Stimulated activated CD8-positive, alpha-beta memory T cell treated with anti-CD3 and anti-CD28 coated beads, Interleukin-4, amount 100 ng/mL, for 48 hours (primary cell): Measurements from ENCODE around the gene CA5A.

Experiments used
- DNase-seq: peaks from one replicate; pipeline ENCODE4 v3.0.0-alpha.2; 2020

CA5A gene

DNA sequence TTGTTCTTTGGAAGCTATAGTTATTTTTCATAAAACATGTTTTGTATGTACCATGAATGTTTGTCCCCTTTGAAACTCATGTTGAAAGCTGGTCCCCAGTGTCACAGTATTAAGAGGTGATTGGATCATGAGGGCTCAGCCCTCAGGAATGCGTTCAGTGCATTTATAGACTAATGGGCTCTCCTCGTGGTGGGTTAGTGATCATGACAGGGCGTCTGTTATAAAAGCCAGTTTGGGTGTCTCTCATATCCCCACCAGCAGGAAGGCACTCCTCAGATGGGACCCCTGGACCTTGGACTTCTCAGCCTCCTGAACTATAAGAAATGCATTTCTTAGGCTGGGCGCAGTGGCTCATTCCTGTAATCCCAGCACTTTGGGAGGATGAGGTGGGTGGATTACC is 25.3 kb upstream of the CA5A start:
- no peak for DNase-seq

DNA sequence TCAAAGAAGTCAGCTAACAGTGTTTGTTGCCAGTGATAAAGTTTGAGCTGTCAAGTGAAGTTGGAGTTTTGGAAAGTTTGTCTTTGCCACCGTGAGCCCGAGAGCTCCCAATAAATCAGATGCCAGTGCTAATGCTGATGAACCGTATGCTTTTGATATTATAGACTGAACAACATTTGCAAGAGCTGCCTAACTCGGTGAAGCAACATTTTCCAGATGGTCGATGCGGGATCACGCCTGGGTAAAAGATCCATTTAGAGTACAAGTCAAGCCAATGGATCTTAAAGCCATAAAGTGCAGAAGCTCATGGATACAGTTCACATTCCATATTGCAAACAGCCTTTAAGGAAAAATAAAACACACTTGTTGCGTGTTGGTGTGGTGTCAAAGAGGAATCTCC is 24.5 kb upstream of the CA5A start:
- no peak for DNase-seq

DNA sequence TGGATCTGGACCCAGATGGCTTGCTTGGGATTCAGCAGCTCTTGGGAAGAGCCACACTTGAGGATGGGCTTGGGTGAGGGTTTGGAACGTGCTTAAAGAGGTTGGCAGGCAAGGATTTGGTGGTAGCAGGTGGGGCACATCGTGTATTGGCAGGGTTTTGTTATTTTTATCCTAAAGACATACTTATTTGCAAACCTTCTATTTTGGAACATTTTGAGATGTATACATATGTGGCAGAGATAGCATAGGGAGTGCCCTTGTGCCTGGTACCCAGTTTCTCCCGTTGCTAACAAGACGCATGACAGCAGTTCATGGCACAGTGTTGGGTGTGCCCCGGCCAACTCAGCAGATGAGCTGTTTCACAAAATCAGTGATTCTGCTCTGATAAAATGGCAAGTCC is 24.0 kb upstream of the CA5A start:
- DNase-seq = no peak

DNA sequence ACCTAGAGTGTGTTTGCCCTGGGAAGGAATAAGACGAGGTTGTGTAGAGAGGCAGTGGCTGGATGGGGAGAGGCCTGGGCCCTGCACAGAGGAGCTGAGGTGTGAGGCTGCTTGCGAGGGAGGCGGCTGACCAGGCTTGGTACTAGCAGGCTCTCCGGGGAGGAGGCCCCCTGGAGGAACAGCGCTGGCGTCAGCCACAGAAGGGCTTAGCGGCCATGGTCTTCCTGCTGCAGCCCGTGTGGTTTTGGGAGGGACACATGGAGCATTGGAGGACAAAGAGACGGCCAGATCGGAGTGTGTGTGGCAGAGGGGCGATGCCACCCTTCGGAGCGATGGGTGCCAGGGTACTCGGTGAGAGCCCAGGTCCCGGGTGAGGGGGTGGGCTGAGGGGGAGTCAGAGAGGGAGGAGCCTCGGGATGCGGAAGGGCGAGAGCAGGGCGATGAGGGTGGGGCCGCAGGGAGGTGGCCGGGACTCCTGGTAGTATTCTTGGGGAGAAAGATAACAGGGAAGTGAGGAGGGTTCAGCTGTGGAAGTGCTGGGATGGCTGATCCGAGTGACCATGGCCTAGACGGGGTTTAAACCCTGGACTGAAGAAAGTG is 23.2 kb upstream of the CA5A start:
- DNase-seq = no peak

DNA sequence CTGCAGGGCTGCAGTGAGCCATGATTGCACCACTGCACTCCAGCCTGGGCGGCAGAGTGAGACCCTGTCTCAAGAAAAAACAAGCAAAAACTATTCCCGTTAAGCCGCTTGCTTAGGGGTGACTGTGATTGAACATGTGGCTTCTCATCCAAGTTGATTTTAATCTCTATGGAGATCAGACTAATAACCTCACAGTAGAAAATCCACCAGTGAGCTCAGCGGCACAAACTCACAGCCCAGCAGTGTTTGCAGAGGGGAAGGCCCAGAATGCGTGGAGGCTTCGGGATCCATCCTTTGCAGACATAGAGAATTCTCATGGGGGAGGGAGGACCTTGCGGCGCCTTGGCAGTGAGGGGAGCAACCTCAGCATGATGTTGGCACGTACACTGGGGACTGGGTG is 22.3 kb upstream of the CA5A start:
- no peak for DNase-seq

DNA sequence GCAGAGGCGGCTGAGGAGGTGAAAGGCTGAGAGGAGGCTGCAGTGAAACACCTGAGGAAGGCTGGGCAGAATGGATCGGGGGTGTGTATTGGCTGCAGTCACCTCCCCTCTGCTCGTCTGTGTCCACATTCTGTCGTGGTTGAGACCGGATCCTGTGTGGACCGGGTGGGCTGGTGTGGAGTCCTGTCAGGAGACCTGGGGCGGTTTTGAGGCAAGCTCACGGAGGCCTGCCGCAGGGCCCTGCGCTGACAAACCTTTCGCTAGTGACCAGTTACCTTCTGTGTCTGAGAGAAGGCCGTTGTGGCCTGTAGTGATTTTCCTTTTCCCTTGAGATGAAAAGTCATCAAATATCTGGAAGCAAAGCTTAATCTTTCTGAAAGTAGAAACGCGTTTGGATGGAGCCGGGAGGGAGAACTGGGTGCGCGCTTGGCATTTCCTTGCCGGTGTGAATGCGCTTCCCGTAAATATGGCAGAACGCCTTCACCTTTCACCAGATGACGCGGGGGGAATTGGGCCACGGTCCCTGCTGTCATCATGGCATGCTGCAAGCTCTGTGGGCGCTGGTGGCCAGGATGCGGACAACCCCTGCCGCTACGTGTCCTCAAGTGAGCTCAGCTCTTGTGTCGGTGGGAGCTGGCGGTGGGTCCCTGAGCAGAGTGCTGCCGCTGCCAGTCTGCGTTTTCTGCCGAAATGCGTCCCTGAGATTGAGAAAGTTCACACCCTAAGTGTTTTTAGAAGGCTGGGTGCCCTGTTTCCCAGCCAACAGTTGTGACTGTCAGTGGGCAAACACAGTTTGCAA is 21.2 kb upstream of the CA5A start:
- DNase-seq = no peak

DNA sequence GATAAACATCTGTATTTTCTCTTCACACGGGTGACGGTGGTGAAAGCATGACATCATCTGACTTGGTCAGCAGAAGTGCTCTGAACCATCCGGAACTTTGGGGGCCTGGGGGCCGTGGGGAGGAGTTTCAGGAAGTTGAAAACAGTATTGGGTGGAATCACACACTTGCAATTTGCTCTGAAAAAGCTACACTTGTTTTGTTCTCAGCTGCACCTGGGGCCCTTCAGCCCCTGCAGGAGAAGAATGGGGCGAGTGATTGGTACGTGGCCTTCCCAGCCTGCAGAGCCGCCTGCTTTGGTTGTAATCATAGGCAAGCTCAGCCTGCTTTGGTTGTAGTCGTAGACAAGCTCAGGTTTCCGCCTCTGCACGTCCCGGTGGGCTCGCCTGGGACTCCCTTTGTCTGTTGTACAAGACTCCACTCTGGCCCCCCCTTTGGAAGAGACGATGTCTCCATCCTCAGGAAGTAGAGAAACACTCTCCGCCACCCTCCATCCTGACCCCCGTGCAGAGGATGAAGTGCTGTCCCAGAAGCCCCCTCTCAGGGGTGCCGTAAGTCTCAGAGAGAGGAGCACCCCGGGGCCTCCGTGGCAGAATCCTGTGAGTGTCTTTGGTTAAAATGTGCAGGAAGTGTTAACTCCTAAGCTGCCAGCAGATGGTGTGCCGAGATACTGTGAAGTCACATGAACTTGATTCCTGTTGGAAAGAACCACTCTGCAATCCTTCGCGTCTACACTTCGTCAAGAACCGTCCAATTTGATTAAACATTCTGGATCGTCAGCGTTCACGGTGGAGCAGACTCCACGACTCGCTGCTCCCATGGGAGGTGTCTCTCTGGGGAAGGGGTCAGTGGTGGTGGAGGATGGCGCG is 20.3 kb upstream of the CA5A start:
- peak; percentile 85 for DNase-seq

DNA sequence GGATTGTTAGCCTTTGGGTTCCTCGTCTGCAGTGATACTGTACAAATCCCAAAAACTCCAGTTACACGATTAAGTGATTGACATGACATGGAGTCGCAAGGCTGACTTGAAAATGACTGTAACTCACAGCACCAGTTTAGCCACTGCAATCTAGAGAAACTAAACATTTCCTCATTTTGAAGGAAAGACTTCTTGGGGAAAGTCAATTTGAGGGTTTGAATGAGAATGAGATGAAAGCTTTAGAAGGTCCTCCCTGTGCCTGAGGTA is 19.7 kb upstream of the CA5A start:
- DNase-seq = no peak

DNA sequence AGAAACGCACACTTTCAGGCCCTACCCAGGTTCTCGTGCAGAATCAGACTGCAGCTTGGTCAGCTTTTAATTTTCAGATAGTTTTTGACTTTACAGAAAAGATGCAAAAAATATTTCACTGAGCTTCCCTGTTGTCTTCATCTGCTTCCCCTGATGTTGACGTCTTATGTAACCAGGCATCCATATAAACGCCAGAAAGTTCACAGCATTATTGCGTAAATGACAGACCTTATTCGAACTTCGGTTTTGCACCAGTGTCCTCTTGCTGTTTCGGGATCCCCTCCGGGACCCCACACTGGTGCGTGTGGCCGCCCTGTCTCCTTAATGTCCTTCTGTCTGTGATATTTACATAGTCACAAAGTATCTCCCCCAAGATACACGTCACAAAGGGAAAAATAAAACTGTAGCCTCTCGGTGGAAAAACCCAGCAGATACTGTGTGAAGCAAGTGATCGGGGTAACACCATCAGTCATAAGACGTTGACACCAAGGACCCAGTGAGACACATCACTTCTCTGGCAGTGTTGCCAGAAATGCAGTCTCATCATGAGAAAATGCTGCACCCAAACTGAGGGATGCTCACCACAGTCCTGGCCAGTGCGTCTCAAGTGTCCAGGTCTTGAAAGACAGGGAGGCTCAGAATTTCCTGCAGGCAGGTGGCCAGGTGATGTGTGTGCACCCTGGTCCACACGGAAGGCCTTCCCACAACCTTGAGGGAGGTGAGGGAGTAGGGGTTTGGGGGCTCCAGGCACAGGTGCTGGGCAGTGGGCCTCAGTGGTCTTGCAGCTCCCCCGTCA is 19.2 kb upstream of the CA5A start:
- DNase-seq = no peak

DNA sequence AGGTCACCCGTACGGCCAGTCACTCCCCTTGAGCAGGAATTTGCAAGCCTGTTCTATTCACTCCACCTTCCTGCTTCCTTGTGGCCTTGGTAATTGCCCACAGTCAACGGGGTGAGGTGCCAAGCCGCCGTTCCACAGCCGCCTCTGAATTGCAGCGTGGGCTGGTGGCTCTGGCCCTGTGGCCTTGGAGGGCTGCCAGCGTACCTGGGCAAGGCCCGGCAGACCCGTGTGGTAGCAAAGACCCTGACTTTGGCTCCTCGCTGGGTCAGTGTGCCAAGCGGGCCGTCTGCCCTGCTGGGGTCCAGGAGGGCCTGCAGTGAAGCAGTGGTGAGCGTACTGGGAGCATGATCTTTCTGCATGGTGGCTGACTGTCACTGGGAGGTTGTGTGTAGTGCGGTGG is 18.5 kb upstream of the CA5A start:
- DNase-seq = no peak

DNA sequence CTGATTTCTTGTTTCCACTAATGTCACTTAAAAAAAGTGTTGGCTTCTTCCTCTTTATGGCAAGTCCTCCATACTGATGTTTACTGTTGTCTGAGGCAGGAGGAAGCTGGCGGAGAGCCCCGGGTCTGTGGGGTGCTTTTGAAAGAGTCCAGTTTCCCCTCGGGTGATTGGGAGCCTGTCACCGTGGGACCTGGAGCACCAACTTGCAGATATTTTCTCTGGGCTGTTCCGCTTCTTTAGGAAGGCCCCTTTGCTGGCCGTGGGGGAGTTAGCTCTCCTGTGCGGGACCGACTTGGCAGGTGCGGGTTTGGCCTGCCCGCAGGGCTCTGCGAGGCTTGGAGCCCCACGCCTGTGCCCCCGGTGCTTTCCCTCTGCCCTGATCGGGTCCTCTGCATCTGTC is 18.0 kb upstream of the CA5A start:
- no peak for DNase-seq

DNA sequence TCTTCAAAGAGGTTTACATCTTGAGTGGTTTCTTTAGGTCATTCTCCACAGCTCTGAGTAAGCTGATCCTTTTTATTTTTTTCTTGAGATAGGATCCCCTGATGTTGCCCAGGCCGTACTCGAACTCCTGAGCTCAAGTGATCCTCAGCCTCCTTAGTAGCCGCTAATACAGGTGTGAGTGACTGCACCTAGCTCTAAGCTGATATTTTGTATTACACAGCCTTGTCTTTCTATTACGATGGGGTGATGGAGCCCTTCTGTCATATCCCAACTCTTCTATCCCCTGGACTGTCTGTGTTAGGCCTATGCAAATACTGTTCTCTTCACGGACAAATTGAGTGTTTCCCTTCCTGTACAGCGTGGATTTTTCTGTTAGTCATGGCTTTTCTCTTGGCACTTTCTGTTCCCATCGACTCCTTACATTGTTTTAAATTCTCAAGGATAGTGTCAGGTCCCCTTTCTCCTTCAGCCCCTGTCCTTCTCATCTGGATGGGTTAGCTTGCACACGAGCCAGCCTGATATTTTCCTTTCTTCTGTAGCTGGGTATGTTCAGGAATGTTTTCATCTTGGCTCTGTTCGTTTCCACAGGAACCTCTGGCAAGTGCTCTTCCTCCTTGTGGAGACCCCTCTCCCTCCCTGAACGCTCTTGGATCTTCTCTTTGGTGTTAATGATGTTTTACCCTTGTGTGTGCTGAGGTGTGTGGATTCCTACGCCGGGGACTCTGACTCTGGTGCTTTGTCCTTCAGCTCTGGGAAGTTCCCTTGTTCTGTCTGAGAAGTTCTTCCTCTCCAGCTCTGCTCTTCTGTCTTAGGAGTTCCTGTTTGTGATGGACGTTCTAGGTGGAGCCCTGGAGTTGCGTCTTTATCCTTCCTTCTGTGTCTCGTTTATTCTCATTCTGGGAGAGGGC is 17.2 kb upstream of the CA5A start:
- DNase-seq = no peak

DNA sequence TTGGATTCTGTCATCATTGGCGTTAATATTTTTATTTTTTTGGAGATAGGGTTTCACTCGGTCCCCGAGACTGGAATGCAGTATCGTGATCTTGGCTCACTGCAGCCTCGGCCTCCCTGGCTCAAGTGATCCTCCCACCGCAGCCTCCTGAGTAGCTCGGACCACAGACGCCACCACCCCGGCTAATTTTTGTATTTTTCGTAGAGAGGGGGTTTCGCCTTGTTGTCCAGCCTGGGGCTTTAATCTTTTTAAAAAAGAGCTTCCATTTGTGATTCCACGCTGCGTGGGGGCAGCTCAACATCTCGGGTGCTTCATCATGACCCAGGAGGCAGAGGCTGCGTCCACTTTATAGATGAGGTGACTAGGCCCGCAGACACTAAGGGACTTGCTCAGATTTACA is 16.4 kb upstream of the CA5A start:
- DNase-seq = no peak

DNA sequence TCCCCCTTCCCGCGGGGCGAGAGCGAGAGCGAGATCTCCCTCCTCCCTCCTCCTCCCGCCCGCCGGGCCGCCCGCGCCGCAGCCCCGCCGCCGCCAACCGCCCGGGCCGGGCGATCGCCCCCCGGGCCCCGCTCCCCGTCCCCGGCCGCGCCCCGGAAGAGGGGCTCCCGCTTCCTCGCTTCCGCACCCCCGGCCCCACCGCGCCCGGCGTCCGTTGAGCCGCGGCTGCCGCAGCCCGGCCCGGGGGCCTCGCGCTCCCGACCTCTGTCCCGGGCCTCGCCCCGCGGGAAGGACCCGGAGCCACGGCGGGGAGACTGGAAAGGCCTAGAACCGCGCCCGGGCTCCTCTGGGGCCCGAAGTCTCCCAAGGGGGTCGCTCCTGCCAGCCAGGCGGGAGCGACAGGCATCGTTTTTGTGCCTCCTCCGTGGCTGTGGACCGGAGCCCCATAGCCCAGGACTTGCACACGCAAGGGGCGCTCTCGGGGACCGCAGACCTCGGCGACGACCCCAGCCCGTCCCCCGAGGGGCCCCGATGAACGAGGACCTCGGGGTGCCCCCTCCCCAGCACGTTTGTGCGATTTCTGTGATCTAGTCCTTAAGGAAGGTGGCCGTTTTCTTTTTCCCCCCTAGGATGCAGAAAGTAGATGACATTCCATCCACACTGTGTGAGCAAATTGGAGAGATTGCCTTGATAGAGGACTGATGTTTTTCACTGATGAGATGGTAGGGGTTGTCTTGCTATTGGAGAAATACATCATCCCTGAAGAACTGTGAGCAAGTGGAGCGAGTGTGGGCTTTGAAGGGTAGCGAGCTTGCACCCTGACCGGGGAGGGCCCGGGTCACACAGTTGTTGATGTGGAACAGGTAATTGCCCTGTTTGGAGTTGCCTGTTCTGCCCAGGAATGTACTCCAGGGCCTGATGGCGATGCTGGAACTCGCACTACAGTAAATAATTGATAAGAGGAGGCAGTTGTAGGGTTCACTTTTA is 15.5 kb upstream of the CA5A start:
- DNase-seq = no peak

DNA sequence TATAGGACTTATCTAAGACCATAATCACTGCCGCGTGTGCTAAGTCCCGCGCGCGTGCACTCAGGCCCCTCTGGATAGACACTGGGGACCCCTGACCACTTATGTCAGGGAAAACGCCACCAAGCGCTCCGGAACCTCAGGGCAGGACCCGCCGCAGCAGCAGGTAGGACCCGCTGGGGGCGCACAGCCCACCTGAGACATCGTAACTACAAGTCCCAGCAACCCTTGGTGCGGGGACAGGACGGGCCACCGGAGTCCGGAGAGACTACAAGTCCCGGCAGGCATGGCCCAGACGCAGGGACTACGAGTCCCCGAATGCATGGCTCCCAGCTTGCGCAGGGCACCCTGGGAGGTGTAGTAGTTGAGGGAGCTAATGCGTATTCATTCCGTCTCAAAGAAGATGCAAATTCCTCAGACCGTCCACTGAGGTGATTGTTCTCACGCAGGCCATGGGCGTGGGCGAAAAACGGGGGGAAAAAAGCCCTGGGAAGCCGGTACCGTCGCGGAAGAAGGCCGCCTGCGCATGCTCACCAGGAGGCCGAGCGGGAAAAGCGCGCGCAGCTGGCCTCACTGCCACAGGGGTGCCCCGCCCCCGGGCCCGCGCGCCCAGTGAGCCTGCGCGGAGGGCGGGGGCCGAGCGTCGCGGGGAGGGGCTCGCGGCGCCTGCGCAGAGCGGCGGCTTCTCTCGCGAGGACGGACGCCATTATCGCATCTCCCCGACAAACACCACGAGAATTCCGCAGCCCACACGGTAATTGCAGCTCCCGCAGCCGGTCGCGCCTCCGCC is 14.6 kb upstream of the CA5A start, which contains the start of gene BANP:
Gene BANP (plus strand): TSS at position 670 of the 787 bp plus-strand sequence. CDS start 23,682 bp downstream, outside the sequence.
- peak; percentile 96 for DNase-seq

DNA sequence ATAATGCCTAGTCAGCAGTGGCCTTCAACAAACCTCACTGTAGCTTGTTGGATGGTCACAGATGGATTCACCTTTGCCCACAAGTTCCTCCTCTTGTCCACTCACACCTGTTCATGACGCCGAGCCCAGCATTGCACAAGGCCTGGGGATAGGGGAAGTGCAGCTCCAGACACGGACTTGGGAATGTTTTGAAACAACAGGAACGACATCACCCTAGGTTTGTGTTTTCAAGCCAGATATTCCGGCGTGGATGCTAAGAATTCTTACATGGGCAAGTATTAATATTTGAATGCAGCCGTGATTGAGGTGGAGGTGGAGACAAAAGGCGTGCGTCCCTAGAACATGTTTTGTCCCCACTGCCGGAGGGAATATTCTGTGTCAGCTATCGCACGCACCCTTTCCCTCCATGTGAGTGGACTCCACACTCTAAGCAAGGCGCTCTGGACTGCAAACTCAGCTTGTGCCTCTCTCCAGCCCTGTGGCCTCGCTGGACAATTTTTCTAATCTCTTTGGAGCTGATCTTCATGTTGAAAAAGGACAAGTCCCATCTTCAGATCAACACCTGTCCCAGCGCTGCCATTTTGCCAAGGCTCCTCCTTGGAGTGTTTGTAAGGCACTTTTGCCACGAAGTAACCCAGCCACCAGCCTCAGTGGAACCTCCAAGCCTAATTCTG is 12.9 kb upstream of the CA5A start:
- DNase-seq = no peak

DNA sequence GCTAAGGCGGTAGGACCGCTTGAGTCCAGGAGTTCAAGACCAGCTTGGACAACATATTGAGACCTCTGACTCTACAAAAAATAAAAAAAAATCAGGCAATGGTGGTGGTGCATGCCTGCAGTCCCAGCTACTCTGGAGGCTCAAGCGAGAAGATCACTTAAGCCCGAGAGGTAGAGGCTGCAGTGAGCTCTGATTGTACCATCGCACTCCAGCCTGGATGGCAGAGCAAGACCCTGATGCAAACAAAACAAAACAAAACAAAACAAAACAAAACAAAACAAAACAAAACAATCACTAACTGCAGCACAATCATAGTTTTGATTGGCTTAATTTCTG is 12.4 kb upstream of the CA5A start:
- DNase-seq = no peak

DNA sequence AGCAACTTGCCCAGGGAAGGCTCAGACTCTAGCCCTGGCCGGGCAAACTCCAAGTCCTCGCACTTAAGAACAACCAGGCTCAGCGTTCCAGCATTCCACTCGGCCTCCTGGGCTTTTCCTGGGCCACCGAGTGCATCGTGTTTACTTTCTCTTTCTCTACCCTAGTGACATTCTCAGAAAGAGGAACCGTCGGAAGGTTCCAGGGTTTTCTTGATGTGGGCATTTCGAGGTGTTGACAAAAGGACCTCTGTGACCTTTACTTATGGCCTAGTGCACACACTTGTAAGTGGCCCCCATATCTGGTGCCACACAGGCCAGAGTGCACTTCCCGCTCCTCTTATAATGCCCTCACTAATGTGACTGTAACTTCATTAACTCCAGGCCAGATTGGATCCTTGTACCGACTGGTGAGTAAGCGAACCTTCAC is 11.8 kb upstream of the CA5A start:
- DNase-seq = peak; percentile 17

DNA sequence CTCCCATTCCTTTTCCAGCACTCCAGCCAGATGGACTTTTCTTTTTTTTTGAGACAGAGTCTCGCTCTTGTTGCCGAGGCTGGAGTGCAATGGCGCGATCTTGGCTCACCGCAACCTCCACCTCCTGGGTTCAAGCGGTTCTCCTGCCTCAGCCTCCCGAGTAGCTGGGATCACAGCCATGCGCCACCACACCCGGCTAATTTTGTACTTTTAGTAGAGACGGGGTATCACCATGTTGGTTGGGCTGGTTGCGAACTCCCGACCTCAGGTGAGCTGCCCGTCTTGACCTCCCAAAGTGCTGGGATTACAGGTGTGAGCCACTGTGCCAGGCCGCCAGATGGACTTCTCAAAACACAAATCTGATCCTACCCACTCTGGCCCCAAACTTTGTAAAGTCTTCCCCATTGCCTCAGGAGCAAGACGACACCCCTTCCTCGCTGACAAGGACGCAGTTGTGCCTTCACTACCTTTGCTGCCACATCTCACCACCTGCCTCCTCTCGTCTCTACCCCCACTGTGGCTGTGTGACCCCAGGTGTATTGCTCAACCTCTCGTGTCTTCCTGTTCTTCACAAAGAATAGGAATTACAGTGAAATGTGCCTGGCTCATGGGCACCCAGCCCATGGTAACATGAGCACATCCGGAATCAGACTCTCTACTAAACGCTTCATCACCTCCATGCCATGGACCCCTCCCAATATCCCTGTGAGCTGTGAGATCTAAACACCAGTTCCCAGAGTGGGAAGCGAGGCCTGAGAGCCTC is 11.2 kb upstream of the CA5A start:
- DNase-seq = no peak
